Thymus (tissue), 11 donors: ENCODE measurements around the gene ADM5. TPM values are rescaled to one million over a fixed set of nuclear protein-coding genes. Genes with fewer than 3 reads are reported as not detected.

Experiments
- DNase-seq, 9 donors: peaks; one replicate each; pipeline ENCODE4 v3.0.0-alpha.2; 2013; ENCODE audit warnings: low spot score in 9 of 9, low read depth in 6 of 9, missing footprints in 1 of 9
- H3K27ac ChIP-seq, 2 donors: one replicate each; pipeline ENCODE4 v1.5.1; 2013; ENCODE audit warnings: control low read depth in 1 of 2, low read depth in 1 of 2, low read length in 1 of 2, mild to moderate bottlenecking in 1 of 2, moderate library complexity in 1 of 2
- H3K27me3 ChIP-seq, 2 donors: one replicate each; pipeline ENCODE4 v1.5.1; 2013; ENCODE audit warnings: low read length in 1 of 2; ENCODE audit not compliant: control insufficient read depth in 2 of 2, insufficient read depth in 1 of 2
- H3K36me3 ChIP-seq, 2 donors: one replicate each; pipeline ENCODE4 v1.5.1; 2013; ENCODE audit warnings: low read length in 1 of 2, mild to moderate bottlenecking in 1 of 2, moderate library complexity in 1 of 2; ENCODE audit not compliant: control insufficient read depth in 2 of 2, insufficient read depth in 2 of 2
- H3K4me1 ChIP-seq, 2 donors: one replicate each; pipeline ENCODE4 v1.5.1; 2013; ENCODE audit warnings: low read length in 2 of 2; ENCODE audit not compliant: control insufficient read depth in 2 of 2, insufficient read depth in 2 of 2
- H3K4me3 ChIP-seq, 2 donors: one replicate each; pipeline ENCODE4 v1.5.1; 2013; ENCODE audit warnings: low read length in 2 of 2, control low read depth in 1 of 2, mild to moderate bottlenecking in 1 of 2
- H3K9me3 ChIP-seq, 2 donors: one replicate each; pipeline ENCODE4 v1.5.1; 2013; ENCODE audit warnings: low read length in 1 of 2, mild to moderate bottlenecking in 1 of 2; ENCODE audit not compliant: control insufficient read depth in 2 of 2, insufficient read depth in 1 of 2
- WGBS: extraction: QIAGEN DNeasy Blood & Tissue Kit; methylation state at CpG from one replicate; pipeline ENCODE4 v1.1.7; 2013; 5-methylcytosine and 5-hydroxymethylcytosine counted together
- polyA plus RNA-seq: library from polyadenylated mRNA; stranded (reverse); fragments of 200-250 nt; gene quantifications from one replicate; pipeline ENCODE4 v1.2.3, GENCODE V29; 2013
- total RNA-seq: library from RNA; stranded (reverse); fragments of 120-200 nt; gene quantifications from one replicate; pipeline ENCODE4 v1.2.4, GENCODE V29; 2013
- donor health status: healthy.

The ADM5 gene
- total and polyA plus RNA-seq, 2 donors: 0.47 to 5.5 TPM

DNA sequence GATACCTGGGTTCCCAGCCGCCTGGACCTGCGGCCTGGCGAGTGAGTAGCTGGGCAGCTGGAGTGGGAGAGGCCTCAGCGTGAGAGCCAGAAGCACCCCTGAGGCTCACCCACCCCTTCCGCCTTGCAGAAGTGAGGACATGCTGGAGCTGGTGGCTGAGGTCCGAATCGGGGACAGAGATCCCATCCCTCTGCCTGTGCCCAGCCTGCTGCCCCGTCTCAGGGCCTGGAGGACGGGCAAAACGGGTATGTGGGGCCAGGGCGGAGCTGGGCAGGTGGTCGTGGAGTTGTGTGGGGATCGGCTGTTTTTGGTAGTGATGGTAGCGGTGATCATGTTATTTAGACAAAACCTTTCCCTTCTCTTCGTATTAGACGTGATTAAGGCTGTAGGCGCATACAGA lies 42.8 kb upstream of the ADM5 start:
- Histone ChIP-seq H3K4me3 (no peak overlapping the region), H3K9me3 (no peaks in the 10 kb centered on the region), H3K36me3 (peaks cover 51 to 60% of the 10 kb centered on the region in 2 donors), H3K4me1 (peaks cover 9 to 16% of the 10 kb centered on the region in 2 donors), H3K27ac (no peak overlapping the region), H3K27me3 (no peaks in the 10 kb centered on the region)
- 98% methylated on average over 17 of the region's 17 CpGs for WGBS
- DNase-seq: no peak

DNA sequence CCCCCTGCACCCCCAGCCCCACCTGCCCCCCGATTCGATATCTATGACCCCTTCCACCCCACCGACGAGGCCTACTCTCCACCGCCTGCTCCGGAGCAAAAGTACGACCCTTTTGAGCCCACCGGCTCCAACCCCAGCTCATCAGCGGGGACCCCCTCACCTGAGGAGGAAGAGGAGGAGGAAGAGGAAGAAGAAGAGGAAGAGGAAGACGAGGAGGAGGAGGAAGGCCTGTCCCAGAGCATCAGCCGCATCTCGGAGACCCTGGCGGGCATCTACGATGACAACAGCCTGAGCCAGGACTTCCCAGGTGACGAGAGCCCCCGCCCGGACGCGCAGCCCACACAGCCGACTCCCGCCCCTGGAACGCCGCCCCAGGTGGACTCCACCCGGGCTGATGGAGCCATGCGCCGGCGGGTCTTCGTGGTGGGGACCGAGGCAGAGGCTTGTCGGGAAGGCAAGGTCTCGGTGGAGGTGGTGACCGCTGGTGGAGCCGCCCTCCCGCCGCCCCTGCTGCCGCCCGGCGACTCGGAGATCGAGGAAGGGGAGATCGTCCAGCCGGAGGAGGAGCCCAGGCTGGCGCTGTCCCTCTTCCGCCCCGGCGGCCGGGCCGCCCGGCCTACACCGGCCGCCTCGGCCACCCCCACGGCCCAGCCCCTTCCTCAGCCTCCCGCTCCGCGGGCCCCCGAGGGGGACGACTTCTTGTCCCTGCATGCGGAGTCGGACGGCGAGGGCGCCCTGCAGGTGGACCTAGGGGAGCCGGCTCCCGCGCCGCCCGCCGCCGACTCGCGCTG lies 38.2 kb upstream of the ADM5 start:
- WGBS: 98% methylated on average over 72 of the region's 72 CpGs
- DNase-seq: no peak

DNA sequence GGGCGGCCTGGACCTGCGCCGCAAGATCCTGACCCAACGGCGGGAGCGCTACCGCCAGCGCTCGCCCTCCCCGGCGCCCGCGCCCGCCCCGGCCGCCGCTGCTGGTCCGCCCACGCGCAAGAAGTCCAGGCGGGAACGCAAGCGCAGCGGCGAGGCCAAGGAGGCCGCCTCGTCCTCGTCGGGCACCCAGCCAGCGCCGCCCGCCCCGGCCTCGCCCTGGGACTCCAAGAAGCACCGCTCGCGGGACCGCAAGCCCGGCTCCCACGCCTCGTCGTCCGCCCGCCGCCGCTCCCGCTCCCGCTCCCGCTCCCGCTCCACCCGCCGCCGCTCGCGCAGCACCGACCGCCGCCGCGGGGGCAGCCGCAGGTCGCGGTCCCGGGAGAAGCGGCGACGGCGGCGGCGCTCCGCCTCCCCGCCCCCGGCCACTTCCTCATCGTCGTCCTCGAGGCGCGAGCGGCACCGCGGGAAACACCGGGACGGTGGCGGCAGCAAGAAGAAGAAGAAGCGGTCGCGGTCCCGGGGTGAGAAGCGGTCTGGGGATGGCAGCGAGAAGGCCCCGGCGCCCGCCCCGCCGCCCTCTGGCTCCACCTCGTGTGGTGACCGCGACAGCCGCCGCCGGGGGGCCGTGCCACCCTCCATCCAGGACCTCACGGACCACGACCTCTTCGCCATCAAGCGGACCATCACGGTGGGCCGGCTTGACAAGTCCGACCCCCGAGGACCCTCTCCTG lies 37.4 kb upstream of the ADM5 start:
- H3K27ac ChIP-seq: no peak overlapping the region
- no peaks in the 10 kb centered on the region for H3K9me3 ChIP-seq
- H3K36me3 ChIP-seq: peaks cover 77 to 90% of the 10 kb centered on the region in 2 donors
- WGBS: 98% methylated on average over 110 of the region's 110 CpGs
- H3K27me3 ChIP-seq: no peaks in the 10 kb centered on the region
- DNase-seq: no peak
- no peaks in the 10 kb centered on the region for H3K4me1 ChIP-seq
- no peak overlapping the region for H3K4me3 ChIP-seq

More for the DNA sequence above, 38.2 kb upstream of the ADM5 start:
- Histone ChIP-seq H3K4me3 (no peak overlapping the region), H3K4me1 (no peaks in the 10 kb centered on the region), H3K27me3 (no peaks in the 10 kb centered on the region), H3K36me3 (peaks cover 77 to 90% of the 10 kb centered on the region in 2 donors), H3K9me3 (no peaks in the 10 kb centered on the region), H3K27ac (no peak overlapping the region)

DNA sequence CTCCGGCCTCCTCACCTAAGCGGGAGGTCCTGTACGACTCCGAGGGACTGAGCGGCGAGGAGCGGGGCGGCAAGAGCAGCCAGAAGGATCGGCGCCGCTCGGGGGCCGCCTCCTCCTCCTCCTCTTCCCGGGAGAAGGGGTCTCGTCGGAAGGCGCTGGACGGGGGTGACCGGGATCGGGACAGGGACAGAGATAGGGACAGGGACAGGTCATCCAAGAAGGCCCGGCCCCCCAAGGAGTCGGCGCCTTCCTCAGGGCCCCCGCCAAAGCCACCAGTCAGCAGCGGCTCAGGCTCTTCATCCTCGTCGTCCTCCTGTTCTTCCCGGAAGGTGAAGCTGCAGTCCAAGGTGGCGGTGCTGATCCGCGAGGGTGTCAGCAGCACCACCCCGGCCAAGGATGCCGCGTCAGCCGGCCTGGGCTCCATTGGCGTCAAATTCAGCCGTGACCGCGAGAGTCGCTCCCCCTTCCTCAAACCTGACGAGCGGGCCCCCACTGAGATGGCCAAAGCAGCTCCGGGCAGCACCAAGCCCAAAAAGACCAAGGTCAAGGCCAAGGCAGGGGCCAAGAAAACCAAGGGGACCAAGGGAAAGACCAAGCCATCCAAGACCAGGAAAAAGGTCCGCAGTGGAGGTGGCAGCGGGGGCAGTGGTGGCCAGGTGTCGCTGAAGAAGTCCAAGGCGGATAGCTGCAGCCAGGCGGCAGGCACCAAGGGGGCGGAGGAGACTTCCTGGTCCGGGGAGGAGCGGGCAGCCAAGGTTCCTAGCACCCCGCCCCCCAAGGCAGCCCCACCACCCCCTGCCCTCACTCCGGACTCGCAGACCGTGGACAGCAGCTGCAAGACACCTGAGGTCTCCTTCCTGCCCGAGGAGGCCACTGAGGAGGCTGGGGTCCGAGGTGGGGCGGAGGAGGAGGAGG lies 36.6 kb upstream of the ADM5 start:
- H3K27me3 ChIP-seq: no peaks in the 10 kb centered on the region
- WGBS: 98% methylated on average over 58 of the region's 58 CpGs
- H3K4me1 ChIP-seq: no peaks in the 10 kb centered on the region
- no peak for DNase-seq
- peaks cover 76 to 90% of the 10 kb centered on the region in 2 donors for H3K36me3 ChIP-seq
- H3K27ac ChIP-seq: no peak overlapping the region
- H3K9me3 ChIP-seq: no peaks in the 10 kb centered on the region
- H3K4me3 ChIP-seq: no peak overlapping the region

DNA sequence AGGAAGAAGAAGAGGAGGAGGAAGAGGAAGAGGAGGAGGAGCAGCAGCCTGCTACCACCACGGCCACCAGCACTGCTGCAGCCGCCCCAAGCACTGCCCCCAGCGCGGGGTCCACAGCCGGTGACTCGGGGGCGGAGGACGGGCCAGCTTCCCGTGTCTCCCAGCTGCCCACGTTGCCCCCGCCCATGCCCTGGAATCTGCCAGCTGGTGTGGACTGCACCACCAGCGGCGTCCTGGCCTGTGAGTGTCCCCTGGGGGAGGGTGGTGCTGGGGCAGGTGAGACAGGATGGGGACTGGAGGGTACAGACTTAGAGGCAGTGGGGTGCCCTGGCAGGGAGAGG lies 36.0 kb upstream of the ADM5 start:
- Histone ChIP-seq H3K4me3 (no peak overlapping the region), H3K27me3 (no peaks in the 10 kb centered on the region), H3K27ac (no peak overlapping the region), H3K36me3 (peaks cover 80 to 94% of the 10 kb centered on the region in 2 donors), H3K9me3 (no peaks in the 10 kb centered on the region), H3K4me1 (no peaks in the 10 kb centered on the region)
- 96% methylated on average over 13 of the region's 13 CpGs for WGBS
- DNase-seq: no peak

DNA sequence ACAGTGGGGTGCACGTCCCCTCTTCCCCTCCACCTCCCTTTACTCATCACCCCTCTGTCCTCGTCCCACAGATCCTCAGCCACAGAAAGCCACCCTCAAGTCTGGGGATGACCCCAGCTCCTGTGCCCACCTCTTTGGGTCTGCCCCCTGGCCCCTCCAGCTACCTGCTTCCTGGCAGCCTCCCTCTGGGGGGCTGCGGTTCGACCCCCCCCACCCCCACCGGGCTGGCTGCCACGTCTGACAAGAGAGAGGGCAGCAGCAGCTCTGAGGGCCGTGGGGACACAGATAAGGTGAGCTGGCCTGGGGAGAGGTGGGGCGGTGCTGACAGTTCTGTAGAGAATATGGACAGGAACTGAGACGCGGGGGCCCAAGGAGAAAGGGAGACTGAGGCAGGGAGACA lies 34.8 kb upstream of the ADM5 start:
- Histone ChIP-seq H3K4me1 (no peaks in the 10 kb centered on the region), H3K4me3 (no peak overlapping the region), H3K9me3 (no peaks in the 10 kb centered on the region), H3K27me3 (no peaks in the 10 kb centered on the region), H3K36me3 (peaks cover 84 to 99% of the 10 kb centered on the region in 2 donors), H3K27ac (no peak overlapping the region)
- no peak for DNase-seq
- 95% methylated on average over 10 of the region's 10 CpGs for WGBS

DNA sequence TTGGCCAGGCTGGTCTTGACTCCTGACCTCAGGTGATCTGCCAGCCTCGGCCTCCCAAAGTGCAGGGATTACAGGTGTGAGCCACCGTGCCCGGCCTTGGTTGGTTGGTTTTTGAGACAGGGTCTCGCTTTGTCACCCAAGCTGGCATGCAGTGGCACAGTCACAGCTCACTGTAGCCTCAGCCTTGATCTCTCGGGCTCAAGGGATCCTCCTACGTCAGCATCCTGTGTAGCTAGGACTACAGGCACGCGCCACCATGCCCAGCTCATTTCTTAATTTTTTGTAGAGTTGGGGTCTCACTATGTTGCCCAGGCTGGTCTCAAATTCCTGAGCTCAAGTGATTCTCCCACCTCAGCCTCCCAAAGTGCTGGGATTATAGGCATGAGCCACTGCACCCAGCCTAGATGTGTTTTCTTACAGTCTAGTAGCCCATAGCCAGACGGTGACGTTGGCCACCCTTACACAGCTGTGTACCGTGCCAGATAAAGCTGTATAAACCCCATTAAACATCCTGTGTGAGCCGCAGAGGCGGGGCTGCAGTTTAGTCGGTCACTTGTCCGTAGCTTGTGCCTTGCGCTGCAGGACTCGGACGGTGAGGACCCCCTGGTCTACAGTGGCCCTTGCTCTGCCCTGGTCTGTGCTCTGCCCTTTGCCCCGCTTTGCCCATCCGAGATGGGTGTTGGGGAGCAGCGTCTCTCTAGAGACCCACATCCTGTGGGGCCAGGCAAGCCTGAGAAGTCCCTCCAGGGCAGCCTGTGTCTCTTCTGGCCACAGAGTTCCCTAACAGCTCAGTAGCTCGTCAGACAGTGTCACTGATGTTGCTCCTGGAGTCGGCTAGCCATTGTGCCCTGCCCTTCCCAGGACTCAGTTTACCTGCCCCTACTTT lies 33.6 kb upstream of the ADM5 start:
- peaks cover 85 to 99% of the 10 kb centered on the region in 2 donors for H3K36me3 ChIP-seq
- no peaks in the 10 kb centered on the region for H3K9me3 ChIP-seq
- 95% methylated on average over 23 of the region's 23 CpGs for WGBS
- no peak for DNase-seq
- no peak overlapping the region for H3K27ac ChIP-seq
- H3K4me3 ChIP-seq: no peak overlapping the region
- H3K27me3 ChIP-seq: no peaks in the 10 kb centered on the region
- H3K4me1 ChIP-seq: no peaks in the 10 kb centered on the region

DNA sequence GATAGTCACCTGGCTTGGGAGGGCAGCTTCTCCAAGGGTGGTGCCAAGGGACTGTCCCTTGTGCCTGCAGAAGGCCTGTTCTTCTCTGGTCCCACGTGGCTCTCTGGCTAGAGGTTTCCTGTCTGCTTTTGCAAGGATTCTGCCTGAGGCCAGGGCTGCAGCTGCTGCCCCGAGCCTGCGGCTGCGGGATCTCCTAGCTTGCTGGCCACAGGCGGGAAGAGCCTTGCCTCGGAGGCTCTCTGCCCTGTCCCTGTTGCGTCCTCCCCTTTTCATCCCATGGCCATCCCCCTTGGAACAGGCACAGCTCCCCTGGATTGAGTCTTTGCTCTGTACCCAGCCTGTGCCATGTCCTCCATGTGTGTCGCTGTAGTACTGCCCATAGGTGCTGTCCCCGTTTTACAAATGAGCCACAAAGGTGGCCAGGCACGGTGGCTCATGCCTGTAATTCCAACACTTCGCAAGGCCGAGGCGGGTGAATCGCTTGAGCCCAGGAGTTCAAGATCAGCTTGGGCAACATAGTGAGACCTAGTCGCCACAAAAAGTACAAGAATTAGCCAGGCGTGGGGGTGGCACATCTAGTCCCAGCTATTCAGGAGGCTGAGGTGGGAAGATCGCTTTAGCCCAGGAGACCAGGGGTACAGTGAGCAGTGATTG lies 32.8 kb upstream of the ADM5 start:
- H3K36me3 ChIP-seq: peaks cover 87 to 98% of the 10 kb centered on the region in 2 donors
- no peak for DNase-seq
- no peaks in the 10 kb centered on the region for H3K9me3 ChIP-seq
- 97% methylated on average over 17 of the region's 17 CpGs for WGBS
- H3K27ac ChIP-seq: no peak overlapping the region
- no peak overlapping the region for H3K4me3 ChIP-seq
- H3K27me3 ChIP-seq: no peaks in the 10 kb centered on the region
- no peaks in the 10 kb centered on the region for H3K4me1 ChIP-seq
